SK-N-SH (cell line): Measurements from ENCODE around the gene ZNF438. TPM values are rescaled to one million over a fixed set of nuclear protein-coding genes. Genes with fewer than 3 reads are reported as not detected.

Experiments
- CTCF ChIA-PET: fragments of 300-600, 350-600 bp; formaldehyde crosslinking; extraction: SDS; loops from one replicate; lab custom pipeline; 2021; lab: Yijun Ruan, JAX
- POLR2A ChIA-PET: fragments of 350-600 bp; sonication (Branson Sonifier 250); formaldehyde crosslinking; extraction: SDS; loops from one replicate; lab custom pipeline; 2020; ENCODE audit warnings: antibody characterized with exemption, inconsistent platforms; lab: Yijun Ruan, JAX
- DNase-seq: peaks from one replicate; pipeline ENCODE4 v3.0.0; 2012
- H2AFZ ChIP-seq: fragments of 200-600 bp; sonication (generic); 2 replicates; pipeline ENCODE4 v1.8.1; 2016; ENCODE audit warnings: antibody characterized with exemption, mild to moderate bottlenecking, low read depth
- H3F3A ChIP-seq: fragments of 200-600 bp; sonication (generic); replicated peaks from 2 replicates; pipeline ENCODE3; 2016; ENCODE audit warnings: antibody characterized with exemption, mild to moderate bottlenecking; ENCODE audit not compliant: insufficient read depth
- H3K27ac ChIP-seq, 2 experiments: fragments of 200-500 bp in 1 of 2; fragments of 200-600 bp in 1 of 2; sonication (Bioruptor generic) in 1 of 2; sonication (generic), shearing (Covaris generic) in 1 of 2; 2 replicates each; pipeline versions ENCODE4 v1.5.1 to v1.6.1; 2014 to 2016; ENCODE audit warnings: low read depth in 2 of 2, inconsistent platforms in 1 of 2, low read length in 1 of 2, mild to moderate bottlenecking in 1 of 2, mixed read lengths in 1 of 2
- H3K27me3 ChIP-seq: fragments of 200-600 bp; sonication (generic), shearing (Covaris generic); 2 replicates; pipeline ENCODE4 v1.6.1; 2016; ENCODE audit warnings: mixed run types; ENCODE audit not compliant: insufficient read depth
- H3K36me3 ChIP-seq, 2 experiments: fragments of 200-500 bp in 1 of 2; fragments of 200-600 bp in 1 of 2; sonication (Bioruptor generic) in 1 of 2; sonication (generic) in 1 of 2; replicated peaks in 1 of 2; 2 replicates each; pipeline versions ENCODE3 to v1.5.1; 2014 to 2016; ENCODE audit warnings: low read length in 1 of 2, mild to moderate bottlenecking in 1 of 2; ENCODE audit not compliant: insufficient read depth in 2 of 2, control insufficient read depth in 1 of 2
- H3K4me1 ChIP-seq, 2 experiments: fragments of 200-500 bp in 1 of 2; fragments of 200-600 bp in 1 of 2; sonication (Bioruptor generic) in 1 of 2; sonication (generic), shearing (Covaris generic) in 1 of 2; 2 replicates each; pipeline versions ENCODE4 v1.5.1 to v1.6.1; 2014 to 2016; ENCODE audit warnings: low read depth in 1 of 2, low read length in 1 of 2, mixed run types in 1 of 2; ENCODE audit not compliant: insufficient read depth in 2 of 2, control insufficient read depth in 1 of 2
- H3K4me2 ChIP-seq: fragments of 200-600 bp; sonication (generic), shearing (Covaris generic); 2 replicates; pipeline ENCODE4 v1.6.1; 2017; ENCODE audit warnings: mixed run types
- H3K4me3 ChIP-seq, 2 experiments: fragments of 200-500 bp in 1 of 2; fragments of 200-600 bp in 1 of 2; sonication (Bioruptor generic) in 1 of 2; sonication (generic), shearing (Covaris generic) in 1 of 2; 2 replicates each; pipeline versions ENCODE4 v1.5.1 to v1.8.1; 2014 to 2016; ENCODE audit warnings: low read depth in 2 of 2, inconsistent platforms in 1 of 2, low read length in 1 of 2, mild to moderate bottlenecking in 1 of 2, mixed read lengths in 1 of 2, moderate library complexity in 1 of 2
- H3K79me2 ChIP-seq: fragments of 200-600 bp; sonication (generic); 2 replicates; pipeline ENCODE4 v1.8.1; 2017; ENCODE audit warnings: mild to moderate bottlenecking; ENCODE audit not compliant: insufficient read depth
- H3K9ac ChIP-seq: fragments of 200-600 bp; sonication (generic); 2 replicates; pipeline ENCODE4 v1.6.1; 2017; ENCODE audit warnings: mixed run types
- H3K9me2 ChIP-seq: fragments of 200-600 bp; sonication (generic); 2 replicates; pipeline ENCODE4 v1.6.1; 2017; ENCODE audit warnings: mixed run types
- H3K9me3 ChIP-seq: fragments of 200-600 bp; sonication (generic); 2 replicates; pipeline ENCODE4 v1.6.1; 2017; ENCODE audit warnings: mixed run types, mild to moderate bottlenecking, moderate library complexity
- H4K20me1 ChIP-seq: fragments of 200-600 bp; sonication (generic); 2 replicates; pipeline ENCODE4 v1.6.1; 2017; ENCODE audit warnings: mild to moderate bottlenecking, mixed run types; ENCODE audit not compliant: insufficient read depth
- CHD2 ChIP-seq: fragments of 150-350 bp; IDR thresholded peaks from 2 replicates; pipeline ENCODE4 v1.6.1; 2018; ENCODE audit warnings: low read length; ENCODE audit not compliant: partially characterized antibody
- ELF1 ChIP-seq: IDR thresholded peaks from 2 replicates; pipeline ENCODE4 v1.4.0; 2012
- FOXJ3 ChIP-seq: sonication (generic); formaldehyde crosslinking; IDR thresholded peaks from 2 replicates; pipeline ENCODE4 v1.5.1; 2020; ENCODE audit warnings: mild to moderate bottlenecking, missing genetic modification reagents
- GATA2 ChIP-seq: sonication (generic); formaldehyde crosslinking; IDR thresholded peaks from 2 replicates; pipeline ENCODE4 v1.5.0; 2020; ENCODE audit warnings: mild to moderate bottlenecking, missing genetic modification reagents
- NRF1 ChIP-seq: IDR thresholded peaks from 2 replicates; pipeline ENCODE4 v1.6.1; 2012; ENCODE audit warnings: low read depth, mild to moderate bottlenecking, low read length
- PBX3 ChIP-seq: IDR thresholded peaks from 2 replicates; pipeline ENCODE4; 2012
- POLR2AphosphoS5 ChIP-seq: IDR thresholded peaks from 2 replicates; pipeline ENCODE4 v1.6.1; 2012; ENCODE audit warnings: low read depth, low read length
- RCOR1 ChIP-seq: fragments of 150-350 bp; IDR thresholded peaks from 2 replicates; pipeline ENCODE4 v1.6.1; 2017; ENCODE audit warnings: antibody characterized with exemption, low read length
- RFX5 ChIP-seq: IDR thresholded peaks from 2 replicates; pipeline ENCODE4 v1.6.1; 2012; ENCODE audit warnings: mild to moderate bottlenecking, improper control_type of control experiment, low read length
- RXRA ChIP-seq: IDR thresholded peaks from 2 replicates; pipeline ENCODE4 v1.4.0; 2012; ENCODE audit warnings: low read depth, mild to moderate bottlenecking, borderline replicate concordance
- SMC3 ChIP-seq: IDR thresholded peaks from 2 replicates; pipeline ENCODE4 v1.6.1; 2012; ENCODE audit warnings: low read depth, low read length, improper control_type of control experiment
- TCF12 ChIP-seq: IDR thresholded peaks from 2 replicates; pipeline ENCODE4 v1.4.0; 2012
- TEAD4 ChIP-seq: IDR thresholded peaks from 2 replicates; pipeline ENCODE4 v1.4.0; 2012; ENCODE audit warnings: mild to moderate bottlenecking, borderline replicate concordance; ENCODE audit not compliant: insufficient read depth
- USF1 ChIP-seq: IDR thresholded peaks from 2 replicates; pipeline ENCODE4 v1.4.0; 2012; ENCODE audit warnings: low read depth, borderline replicate concordance
- ZBTB33 ChIP-seq: IDR thresholded peaks from 2 replicates; pipeline ENCODE4 v1.4.0; 2012; ENCODE audit warnings: low read depth, borderline replicate concordance
- WGBS: methylation state at CpG from one replicate; pipeline ENCODE4 v1.1.6; 2017; ENCODE audit warnings: low lambda C conversion rate; 5-methylcytosine and 5-hydroxymethylcytosine counted together
- polyA plus RNA-seq, 3 experiments: library from polyadenylated mRNA; depleted of rRNA; stranded (reverse); fragments of >200 nt; gene quantifications; 2 replicates each; pipeline ENCODE4 v1.2.3, GENCODE V29; 2012
- TF ChIP-seq, protein P1 (sequence below): fragments of 150-350 bp; IDR thresholded peaks from 2 replicates; pipeline ENCODE4 v1.6.1; 2016; ENCODE audit warnings: mild to moderate bottlenecking, low read depth, low read length

The ZNF438 gene
- polyA plus RNA-seq, 1 of the 3 experiments (the other 2 are of a cell fraction), result 2.1 TPM

DNA sequence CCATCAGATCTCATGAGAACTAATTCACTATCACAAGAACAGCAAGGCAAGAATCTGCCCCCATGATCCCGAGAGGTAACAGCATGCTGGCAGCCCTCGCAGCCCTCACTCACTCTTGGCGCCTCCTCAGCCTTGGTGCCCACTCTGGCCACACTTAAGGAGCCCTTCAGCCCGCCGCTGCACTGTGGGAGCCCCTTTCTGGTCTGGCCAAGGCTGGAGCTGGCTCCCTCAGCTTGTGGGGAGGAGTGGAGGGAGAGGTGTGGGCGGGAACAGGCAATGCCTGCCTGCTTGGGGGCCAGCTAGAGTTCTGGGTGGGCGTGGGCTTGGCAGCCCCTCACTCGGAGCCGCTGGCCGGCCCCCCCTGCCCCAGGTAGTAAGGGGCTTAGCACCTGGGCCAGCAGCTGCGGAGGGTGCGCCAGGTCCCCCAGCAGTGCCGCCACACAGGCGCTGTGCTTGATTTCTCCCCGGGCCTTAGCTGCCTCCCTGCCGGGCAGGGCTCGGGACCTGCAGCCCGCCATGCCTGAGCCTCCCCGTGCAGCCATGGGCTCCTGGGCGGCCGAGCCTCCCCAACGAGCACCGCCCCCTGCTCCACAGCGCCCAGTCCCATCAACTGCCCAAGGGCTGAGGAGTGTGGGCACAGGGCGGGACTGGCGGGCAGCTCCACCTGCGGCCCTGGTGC, 24.0 kb upstream of the ZNF438 start (continued):
- no peak for TF ChIP-seq TCF12
- TF ChIP-seq RFX5, result no peak
- no peak for TF ChIP-seq RXRA
- no peak for TF ChIP-seq CHD2
- TF ChIP-seq ZBTB33, result no peak
- TF ChIP-seq, all 33 proteins: peak for 0

DNA sequence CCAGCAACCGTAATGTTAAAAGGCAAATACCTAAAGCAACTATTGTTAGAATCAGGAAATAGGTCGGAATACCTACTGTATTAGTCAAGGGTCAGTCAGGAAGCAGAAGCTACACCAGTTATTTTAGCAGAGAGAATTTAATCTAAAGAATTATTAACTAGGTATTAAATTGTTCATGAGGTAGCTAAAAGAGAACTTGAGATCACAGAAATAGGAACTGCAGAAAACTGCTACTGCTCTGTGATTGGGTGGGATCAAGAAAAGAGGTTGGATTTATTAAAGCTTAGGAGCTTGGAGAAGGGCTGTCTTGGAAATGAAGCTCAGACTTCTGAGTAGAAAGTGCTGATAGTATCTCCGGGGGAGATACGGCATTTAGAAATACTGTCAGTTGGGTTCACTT, 20.0 kb upstream of the ZNF438 start:
- peaks cover 7% of the 10 kb centered on the region for H3F3A ChIP-seq
- no peaks in the 10 kb centered on the region for H4K20me1 ChIP-seq
- H3K4me2 ChIP-seq, result no peak overlapping the region
- WGBS, result 52% methylated on average over 4 of the region's 4 CpGs
- H2AFZ ChIP-seq, result peak overlapping the region; percentile 68
- no peaks in the 10 kb centered on the region for H3K79me2 ChIP-seq
- H3K9me3 ChIP-seq, result no peaks in the 10 kb centered on the region; the same call in 1 of the 2 replicates
- no peaks in the 10 kb centered on the region for H3K27me3 ChIP-seq
- CTCF ChIA-PET, result no interaction called here
- POLR2A ChIA-PET, result no interaction called here
- no peak overlapping the region for H3K9ac ChIP-seq
- TF ChIP-seq TCF12 (no peak), USF1 (no peak), FOXJ3 (CRISPR knock-in tag) (no peak), GATA2 (CRISPR knock-in tag) (no peak), RCOR1 (no peak), ELF1 (no peak)
- H3K27ac ChIP-seq, result no peak overlapping the region
- DNase-seq, result no peak
- no peaks in the 10 kb centered on the region for H3K4me1 ChIP-seq
- no peak overlapping the region for H3K4me3 ChIP-seq
- H3K9me2 ChIP-seq, result no peaks in the 10 kb centered on the region
- peaks cover 0 to 3% of the 10 kb centered on the region in 2 experiments for H3K36me3 ChIP-seq

DNA sequence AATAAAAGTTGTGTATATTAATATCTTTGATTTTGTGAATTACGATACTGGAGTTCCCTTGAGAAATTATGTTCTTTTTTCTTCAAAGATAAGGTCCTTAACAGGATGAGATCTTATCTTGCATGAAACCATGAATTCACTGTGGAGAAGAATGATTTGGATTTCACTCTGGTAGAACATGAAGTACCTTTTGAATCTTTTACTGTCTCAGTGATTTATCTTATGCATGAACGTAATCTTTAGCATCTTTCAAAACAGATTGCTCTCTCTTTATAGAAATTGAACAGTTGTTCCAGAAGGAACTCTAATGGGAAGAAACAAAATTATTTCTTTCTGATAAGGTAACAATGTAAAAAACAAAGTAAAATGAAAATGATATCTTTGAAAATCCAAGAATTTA, 11.0 kb upstream of the ZNF438 start:
- DNase-seq, result no peak
- Histone ChIP-seq H3K9me3 (no peaks in the 10 kb centered on the region), H3K27me3 (no peaks in the 10 kb centered on the region), H3K79me2 (no peaks in the 10 kb centered on the region), H3K9ac (no peak overlapping the region), H3F3A (no peaks in the 10 kb centered on the region), H2AFZ (no peak overlapping the region), H3K36me3 (no peaks in the 10 kb centered on the region), H3K27ac (no peak overlapping the region), H3K9me2 (no peaks in the 10 kb centered on the region), H3K4me1 (no peaks in the 10 kb centered on the region; a peak in 2 of 4 replicates), H3K4me2 (no peak overlapping the region), H3K4me3 (no peak overlapping the region), H4K20me1 (no peaks in the 10 kb centered on the region)
- POLR2A ChIA-PET, result no interaction called here
- CTCF ChIA-PET, result no interaction called here
- WGBS, result 81% methylated on average over 2 of the region's 2 CpGs
- TF ChIP-seq RFX5 (no peak), PBX3 (no peak), POLR2AphosphoS5 (no peak), SMC3 (no peak), TEAD4 (no peak), NRF1 (no peak)
- TF ChIP-seq, protein P1, sequence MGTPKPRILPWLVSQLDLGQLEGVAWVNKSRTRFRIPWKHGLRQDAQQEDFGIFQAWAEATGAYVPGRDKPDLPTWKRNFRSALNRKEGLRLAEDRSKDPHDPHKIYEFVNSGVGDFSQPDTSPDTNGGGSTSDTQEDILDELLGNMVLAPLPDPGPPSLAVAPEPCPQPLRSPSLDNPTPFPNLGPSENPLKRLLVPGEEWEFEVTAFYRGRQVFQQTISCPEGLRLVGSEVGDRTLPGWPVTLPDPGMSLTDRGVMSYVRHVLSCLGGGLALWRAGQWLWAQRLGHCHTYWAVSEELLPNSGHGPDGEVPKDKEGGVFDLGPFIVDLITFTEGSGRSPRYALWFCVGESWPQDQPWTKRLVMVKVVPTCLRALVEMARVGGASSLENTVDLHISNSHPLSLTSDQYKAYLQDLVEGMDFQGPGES, result no peak
